Lung (tissue), 12 donors: ENCODE measurements around the gene GALT. TPM values are rescaled to one million over a fixed set of nuclear protein-coding genes. Genes with fewer than 3 reads are reported as not detected.

ENCODE experiments used
- ATAC-seq: fragments of 200-7000 bp; cut with Tn5 transposase; one replicate; pipeline ENCODE4 v1.9.1; 2020; ENCODE audit warnings: moderate number of reproducible peaks; ENCODE audit not compliant: insufficient read depth, low FRiP score
- DNase-seq, 3 donors: peaks; one replicate each; pipeline ENCODE4 v3.0.0-alpha.2; 2013 to 2017
- H3K27ac ChIP-seq, 2 donors: one replicate each; pipeline ENCODE4 v1.5.1; 2013; ENCODE audit warnings: mild to moderate bottlenecking in 2 of 2, moderate library complexity in 2 of 2, control low read depth in 1 of 2, inconsistent platforms in 1 of 2, low read depth in 1 of 2, low read length in 1 of 2
- H3K27me3 ChIP-seq, 3 donors: one replicate each; pipeline ENCODE4 v1.5.1; 2013; ENCODE audit warnings: low read length in 2 of 3; ENCODE audit not compliant: control insufficient read depth in 3 of 3, insufficient read depth in 3 of 3
- H3K36me3 ChIP-seq, 4 donors: one replicate each; pipeline ENCODE4 v1.5.1; 2013; ENCODE audit warnings: low read length in 4 of 4, mild to moderate bottlenecking in 1 of 4, moderate library complexity in 1 of 4; ENCODE audit not compliant: control insufficient read depth in 4 of 4, insufficient read depth in 4 of 4
- H3K4me1 ChIP-seq, 5 donors: one replicate each; pipeline ENCODE4 v1.5.1; 2013; ENCODE audit warnings: low read length in 5 of 5, mild to moderate bottlenecking in 2 of 5, moderate library complexity in 1 of 5; ENCODE audit not compliant: control insufficient read depth in 5 of 5, insufficient read depth in 5 of 5
- H3K4me3 ChIP-seq: one replicate; pipeline ENCODE4 v1.5.1; 2013; ENCODE audit warnings: mild to moderate bottlenecking, control low read depth, moderate library complexity
- H3K9ac ChIP-seq, 2 donors: one replicate each; pipeline ENCODE4 v1.5.1; 2013; ENCODE audit warnings: low read length in 2 of 2, control low read depth in 1 of 2; ENCODE audit not compliant: insufficient read depth in 1 of 2
- H3K9me3 ChIP-seq, 4 donors: one replicate each; pipeline ENCODE4 v1.5.1; 2013; ENCODE audit warnings: low read length in 3 of 4, mild to moderate bottlenecking in 1 of 4, moderate library complexity in 1 of 4; ENCODE audit not compliant: control insufficient read depth in 4 of 4, insufficient read depth in 3 of 4
- CTCF ChIP-seq: IDR thresholded peaks from 2 replicates; pipeline ENCODE4 v1.5.1; 2012; ENCODE audit warnings: mild to moderate bottlenecking; ENCODE audit errors: control extremely low read depth, extremely low read depth
- WGBS, 2 donors: extraction: QIAGEN DNeasy Blood & Tissue Kit; methylation state at CpG; one replicate each; pipeline ENCODE4 v1.1.7; 2013; 5-methylcytosine and 5-hydroxymethylcytosine counted together
- polyA plus RNA-seq, 2 donors: library from polyadenylated mRNA; stranded (reverse); fragments of 200-250 nt; gene quantifications; one replicate each; pipeline ENCODE4 v1.2.1, GENCODE V29; 2013
- total RNA-seq, 2 donors: library from RNA; depleted of rRNA in 1 of 2; stranded (reverse); fragments of >200 nt in 1 of 2; gene quantifications; one replicate each; pipeline ENCODE4 v1.2.1, GENCODE V29; 2014 to 2021
- donor health status: control.
- donor health status: control.
- donor health status: Bipolar disorder and iron deficiency.
- donor health status: healthy.
- donor health status: DM: yes; HTN: yes; CAD: no.

GALT gene
- total and polyA plus RNA-seq, 4 donors = 23.9 to 53.0 (median 41.4) TPM

DNA sequence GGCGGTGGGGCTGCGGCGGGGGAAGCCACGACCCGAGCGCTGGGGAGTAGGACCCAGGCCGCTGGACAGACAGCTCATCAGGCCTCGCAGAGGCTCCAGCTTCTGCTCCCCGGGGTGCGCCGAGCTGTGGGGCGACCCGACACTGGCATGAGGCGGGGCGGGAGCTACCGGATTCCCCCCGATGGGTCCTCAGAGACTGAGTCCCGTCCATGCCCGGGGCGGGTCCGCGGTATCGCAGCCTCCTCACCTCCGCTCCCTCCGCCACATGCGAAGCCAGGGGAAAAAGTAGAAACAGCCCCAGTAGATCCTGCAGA is 18.5 kb downstream of the GALT start:
- Histone ChIP-seq H3K27me3 (no peaks in the 10 kb centered on the region), H3K4me3 (peak overlapping the region; percentile 33), H3K36me3 (peaks cover 1 to 22% (median 9%) of the 10 kb centered on the region in 4 donors), H3K4me1 (peaks cover 0 to 7% (median 0%) of the 10 kb centered on the region in 5 donors), H3K9ac (peak overlapping the region in 1 of 2 donors; percentile 19), H3K9me3 (peaks cover 0 to 3% (median 1%) of the 10 kb centered on the region in 4 donors), H3K27ac (peak overlapping the region; percentile 83 to 87)
- 0 to 2% methylated on average over 22 to 26 of the region's 26 CpGs for WGBS, 2 donors
- ATAC-seq (no peak), DNase-seq (no peak)
- no peak for TF ChIP-seq CTCF

- Histone ChIP-seq H3K36me3 (peaks cover 1 to 22% (median 8%) of the 10 kb centered on the region in 4 donors), H3K27ac (peak overlapping the region; percentile 96), H3K4me3 (peak overlapping the region; percentile 53), H3K9me3 (peaks cover 0 to 3% (median 1%) of the 10 kb centered on the region in 4 donors), H3K9ac (peak overlapping the region; percentile 82 to 97), H3K27me3 (no peaks in the 10 kb centered on the region), H3K4me1 (peaks cover 0 to 7% (median 0%) of the 10 kb centered on the region in 5 donors)
- peak; percentile 97 to 98 (median 98) for DNase-seq
- peak; percentile 92 for ATAC-seq
- 2 to 3% methylated on average over 39 to 55 of the region's 55 CpGs for WGBS, 2 donors
- TF ChIP-seq CTCF = no peak
Measured at GRCh38 chr9:34665381-34666250, 19.1 kb downstream of the GALT start.

GRCh38 chr9:34669809-34670562 is 23.5 kb downstream of the GALT start:
- no peak overlapping the region for H3K9ac ChIP-seq
- ATAC-seq (no peak), DNase-seq (no peak)
- H3K4me1 ChIP-seq = peaks cover 0 to 2% (median 0%) of the 10 kb centered on the region in 5 donors
- no peak for TF ChIP-seq CTCF
- peaks cover 0 to 22% (median 3%) of the 10 kb centered on the region in 4 donors for H3K36me3 ChIP-seq
- H3K4me3 ChIP-seq = no peak overlapping the region
- H3K9me3 ChIP-seq = peaks cover 0 to 3% (median 1%) of the 10 kb centered on the region in 4 donors
- H3K27me3 ChIP-seq = no peaks in the 10 kb centered on the region
- no peak overlapping the region for H3K27ac ChIP-seq
- 92 to 94% methylated on average over 5 of the region's 5 CpGs for WGBS, 2 donors
